HG03139 (cell line): ENCODE measurements around the gene UBE2G2.

Source experiments
- ATAC-seq: cut with Tn5 transposase; IDR thresholded peaks from one replicate; pipeline ENCODE4 v1.9.1; 2021; ENCODE audit not compliant: unreplicated experiment

UBE2G2 gene

DNA sequence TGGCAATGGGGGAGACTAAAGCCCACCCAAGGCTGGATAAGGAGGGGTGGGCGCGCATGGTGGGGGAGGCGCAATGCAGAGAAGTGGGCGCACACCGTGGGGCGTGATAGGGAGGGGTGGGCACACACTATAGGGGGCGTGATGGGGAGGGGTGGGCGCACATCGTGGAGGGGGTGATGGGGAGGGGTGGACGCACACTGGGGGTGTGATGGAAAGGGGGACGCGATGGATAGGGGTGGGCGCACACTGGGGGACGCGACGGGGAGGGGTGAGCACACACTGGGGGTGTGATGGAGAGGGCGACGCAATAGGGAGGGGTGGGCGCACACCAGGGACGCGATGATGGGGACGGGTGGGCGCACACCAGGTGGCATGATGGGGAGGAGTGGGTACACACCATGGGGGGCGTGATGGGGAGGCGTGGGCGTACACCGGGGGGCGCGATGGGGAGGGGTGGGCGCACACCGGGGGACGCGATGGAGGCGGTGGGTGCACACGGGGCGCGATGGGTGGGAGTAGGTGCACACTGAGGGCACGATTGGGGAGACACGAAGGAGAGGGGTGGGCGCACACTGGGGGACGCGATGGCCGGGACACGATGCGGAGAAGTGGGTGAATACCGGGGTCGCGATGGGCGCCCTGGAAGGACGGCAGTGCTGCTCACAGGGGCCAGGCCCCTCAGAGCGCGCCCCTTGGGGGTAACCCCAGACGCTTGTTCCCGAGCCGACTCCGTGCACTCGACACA is 15.3 kb upstream of the UBE2G2 start:
- no peak for ATAC-seq

GRCh38 chr21:44815852-44816628 is 14.4 kb upstream of the UBE2G2 start:
- no peak for ATAC-seq

DNA sequence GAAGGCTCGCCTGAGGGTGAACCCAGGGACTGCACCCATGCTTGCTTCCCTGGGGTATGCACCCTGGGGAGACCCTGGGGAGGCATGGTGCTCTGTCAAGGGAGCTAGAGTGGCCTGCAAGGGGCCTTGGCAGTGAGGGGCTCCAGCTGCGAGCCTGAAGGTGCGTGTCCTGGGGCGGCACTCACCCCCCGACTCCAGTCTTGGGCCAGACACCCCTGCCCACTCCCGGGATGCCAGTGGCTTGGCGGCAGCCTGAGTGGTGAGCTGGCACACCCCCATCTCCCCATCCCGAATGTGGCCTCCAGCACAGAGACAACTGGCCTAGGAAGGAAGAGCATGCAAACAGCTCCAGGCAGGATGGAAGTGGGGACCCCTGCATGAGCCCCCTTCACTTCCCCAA is 13.6 kb upstream of the UBE2G2 start:
- no peak for ATAC-seq

GRCh38 chr21:44814498-44815023 is 12.9 kb upstream of the UBE2G2 start:
- no peak for ATAC-seq

- no peak for ATAC-seq
These were observed 12.1 kb upstream of the UBE2G2 start for GRCh38 chr21:44813727-44814126.

GRCh38 chr21:44813149-44813548 is 11.5 kb upstream of the UBE2G2 start:
- no peak for ATAC-seq

DNA sequence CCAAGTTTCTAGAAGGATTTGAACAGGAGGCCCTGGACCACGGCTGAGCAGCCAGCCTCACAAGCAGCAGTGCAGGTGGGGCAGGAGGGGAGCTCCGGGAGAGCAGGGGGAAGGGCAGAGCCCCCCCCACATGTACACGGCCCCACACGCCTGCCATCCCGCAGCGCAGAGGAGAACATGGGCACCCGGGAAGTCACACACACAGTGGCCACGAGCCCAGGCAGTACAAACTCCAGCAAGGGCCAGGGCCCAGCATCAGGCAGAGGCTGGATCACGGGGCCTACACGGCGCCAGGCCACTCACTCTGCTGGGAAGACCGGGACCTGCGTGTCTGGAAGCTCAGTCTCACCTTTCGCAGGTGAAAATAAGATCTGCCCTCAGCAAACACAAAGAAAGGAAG is 11.0 kb upstream of the UBE2G2 start:
- no peak for ATAC-seq

DNA sequence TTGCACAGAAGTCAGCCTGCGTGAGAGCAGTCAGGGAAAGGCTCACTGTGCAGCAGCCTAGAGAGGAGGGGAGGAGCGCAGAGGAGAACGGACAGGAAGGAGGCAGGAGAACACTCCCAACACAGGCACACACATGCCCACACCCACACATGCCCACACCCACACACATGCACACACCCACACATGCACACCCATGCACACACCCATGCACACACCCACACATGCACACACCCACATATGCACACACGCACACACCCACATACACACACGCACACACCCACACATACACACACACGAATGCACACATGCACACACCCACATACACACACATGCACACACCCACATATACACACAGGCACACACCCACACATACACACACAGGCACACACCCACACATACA is 9.2 kb upstream of the UBE2G2 start:
- ATAC-seq, result no peak

DNA sequence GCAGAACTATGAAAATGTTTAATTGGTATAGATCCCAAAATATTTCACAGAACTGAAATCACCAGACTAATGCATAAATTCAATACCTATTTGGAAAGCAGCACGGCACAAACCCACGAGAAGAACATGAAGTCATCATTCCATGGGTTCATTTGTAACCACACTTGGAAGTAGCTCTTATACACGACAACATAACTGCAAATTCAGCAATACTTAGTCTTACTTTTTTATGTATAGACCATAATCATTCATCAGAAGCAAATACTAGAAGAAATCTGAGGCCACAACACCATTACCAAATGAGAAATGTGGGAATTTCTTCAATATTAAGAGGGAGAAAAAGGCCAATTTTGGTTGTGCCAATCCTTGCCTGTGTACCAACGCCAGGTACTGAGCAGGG is 4.2 kb upstream of the UBE2G2 start:
- ATAC-seq, result no peak

GRCh38 chr21:44805226-44805625 is 3.6 kb upstream of the UBE2G2 start:
- no peak for ATAC-seq

DNA sequence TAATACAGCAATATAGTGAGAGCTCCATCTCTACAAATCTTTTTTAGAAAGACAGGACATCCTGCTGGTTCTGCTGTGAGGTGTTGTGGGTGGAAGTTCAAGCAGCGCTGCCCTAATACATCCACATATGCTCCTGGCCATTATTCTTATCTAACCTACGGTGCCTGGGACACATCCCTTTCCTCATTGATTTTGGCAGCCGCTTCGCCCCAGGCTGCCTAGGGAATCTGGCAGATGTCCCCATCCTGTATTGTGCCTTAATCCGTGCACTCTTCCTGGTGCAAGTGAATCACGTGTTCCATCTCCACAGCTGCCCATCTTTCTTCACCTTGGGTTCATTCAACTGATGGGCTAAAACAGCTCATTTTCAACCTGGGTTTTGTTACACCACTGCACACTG is 3.1 kb upstream of the UBE2G2 start:
- ATAC-seq, result no peak

DNA sequence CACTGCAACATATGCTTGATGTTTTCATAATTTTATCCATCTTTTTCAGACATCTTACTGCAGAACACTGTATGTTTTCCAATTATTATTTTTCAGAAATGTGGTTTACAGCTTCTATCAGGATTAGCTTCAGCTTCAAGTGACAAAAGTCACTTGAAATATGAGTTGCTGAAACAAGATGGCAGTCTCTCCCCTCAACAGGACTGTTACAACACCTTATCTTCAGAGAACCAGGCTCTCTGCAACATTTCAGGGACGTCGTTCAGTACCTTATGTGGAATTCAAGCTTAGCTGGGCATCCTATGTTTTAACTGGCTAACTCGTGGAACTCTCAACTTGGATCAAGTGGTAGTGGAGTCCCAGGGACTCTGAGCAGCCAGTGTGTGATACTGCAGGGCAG is 2.0 kb upstream of the UBE2G2 start:
- ATAC-seq, result no peak

GRCh38 chr21:44802396-44803153 is 955 bp upstream of the UBE2G2 start:
- no peak for ATAC-seq

- peak; percentile 44 for ATAC-seq
These were observed 601 bp downstream of the UBE2G2 start for GRCh38 chr21:44800971-44801467.

DNA sequence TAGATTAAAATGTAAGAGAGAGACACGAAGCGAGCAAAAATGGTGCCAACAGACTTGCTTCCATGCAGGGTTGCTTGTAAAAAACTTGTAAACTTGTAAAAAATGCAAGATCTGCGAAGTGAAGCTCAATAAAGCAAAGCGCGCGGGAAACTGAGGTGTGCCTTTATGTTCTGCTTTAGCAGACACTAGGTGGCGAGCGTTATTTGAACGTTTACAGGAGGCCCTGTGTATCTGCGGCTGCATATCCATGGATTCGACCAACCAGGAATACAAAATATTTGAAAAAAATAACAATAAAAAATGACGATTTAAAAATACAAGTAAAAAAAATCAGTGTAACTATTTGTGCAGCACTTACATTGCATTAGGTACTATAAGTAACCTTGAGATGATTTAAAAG is 1.5 kb downstream of the UBE2G2 start:
- no peak for ATAC-seq

GRCh38 chr21:44799646-44800045 is 2.0 kb downstream of the UBE2G2 start:
- no peak for ATAC-seq

DNA sequence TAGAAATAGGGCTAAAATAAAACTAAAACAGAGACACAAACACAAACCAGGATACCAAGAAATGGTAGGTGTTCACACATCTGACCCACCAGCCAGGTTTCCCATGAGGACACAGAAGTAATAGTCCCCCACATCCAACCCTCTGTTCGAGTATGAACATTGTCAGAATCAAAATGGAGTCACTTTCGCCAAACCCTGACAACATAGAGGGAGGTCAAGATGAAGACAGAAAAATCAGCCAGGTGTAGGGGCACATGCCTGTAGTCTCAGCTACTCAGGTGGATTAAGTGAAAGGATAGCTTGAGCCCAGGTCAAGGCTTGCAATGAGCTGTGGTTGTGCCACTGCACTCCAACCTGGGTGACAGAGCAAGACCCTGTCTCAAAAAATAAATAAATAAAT is 3.8 kb downstream of the UBE2G2 start:
- ATAC-seq, result no peak

- ATAC-seq, result no peak
These were observed 6.3 kb downstream of the UBE2G2 start for GRCh38 chr21:44795342-44795741.

GRCh38 chr21:44793592-44794374 is 7.8 kb downstream of the UBE2G2 start:
- ATAC-seq, result no peak

GRCh38 chr21:44792702-44793591 is 8.7 kb downstream of the UBE2G2 start:
- ATAC-seq, result no peak
